Thymus (tissue), 11 donors: ENCODE results near the gene KATNAL1. TPM values are rescaled to one million over a fixed set of nuclear protein-coding genes. Genes with fewer than 3 reads are reported as not detected.
"Not testable (repeated sequence)": the region's sequence is repeated elsewhere in the genome, so short reads cannot be mapped to it uniquely, and the experiment has no call there.

Experiments
- DNase-seq, 9 donors: peaks; one replicate each; pipeline ENCODE4 v3.0.0-alpha.2; 2013; ENCODE audit warnings: low spot score in 9 of 9, low read depth in 6 of 9, missing footprints in 1 of 9
- H3K27ac ChIP-seq, 2 donors: one replicate each; pipeline ENCODE4 v1.5.1; 2013; ENCODE audit warnings: control low read depth in 1 of 2, low read depth in 1 of 2, low read length in 1 of 2, mild to moderate bottlenecking in 1 of 2, moderate library complexity in 1 of 2
- H3K27me3 ChIP-seq, 2 donors: one replicate each; pipeline ENCODE4 v1.5.1; 2013; ENCODE audit warnings: low read length in 1 of 2; ENCODE audit not compliant: control insufficient read depth in 2 of 2, insufficient read depth in 1 of 2
- H3K36me3 ChIP-seq, 2 donors: one replicate each; pipeline ENCODE4 v1.5.1; 2013; ENCODE audit warnings: low read length in 1 of 2, mild to moderate bottlenecking in 1 of 2, moderate library complexity in 1 of 2; ENCODE audit not compliant: control insufficient read depth in 2 of 2, insufficient read depth in 2 of 2
- H3K4me1 ChIP-seq, 2 donors: one replicate each; pipeline ENCODE4 v1.5.1; 2013; ENCODE audit warnings: low read length in 2 of 2; ENCODE audit not compliant: control insufficient read depth in 2 of 2, insufficient read depth in 2 of 2
- H3K4me3 ChIP-seq, 2 donors: one replicate each; pipeline ENCODE4 v1.5.1; 2013; ENCODE audit warnings: low read length in 2 of 2, control low read depth in 1 of 2, mild to moderate bottlenecking in 1 of 2
- H3K9me3 ChIP-seq, 2 donors: one replicate each; pipeline ENCODE4 v1.5.1; 2013; ENCODE audit warnings: low read length in 1 of 2, mild to moderate bottlenecking in 1 of 2; ENCODE audit not compliant: control insufficient read depth in 2 of 2, insufficient read depth in 1 of 2
- WGBS: extraction: QIAGEN DNeasy Blood & Tissue Kit; methylation state at CpG from one replicate; pipeline ENCODE4 v1.1.7; 2013; 5-methylcytosine and 5-hydroxymethylcytosine counted together
- polyA plus RNA-seq: library from polyadenylated mRNA; stranded (reverse); fragments of 200-250 nt; gene quantifications from one replicate; pipeline ENCODE4 v1.2.3, GENCODE V29; 2013
- total RNA-seq: library from RNA; stranded (reverse); fragments of 120-200 nt; gene quantifications from one replicate; pipeline ENCODE4 v1.2.4, GENCODE V29; 2013
- donor health status: healthy.

Gene KATNAL1
- total and polyA plus RNA-seq, 2 donors = 4.6 to 12.4 TPM

DNA sequence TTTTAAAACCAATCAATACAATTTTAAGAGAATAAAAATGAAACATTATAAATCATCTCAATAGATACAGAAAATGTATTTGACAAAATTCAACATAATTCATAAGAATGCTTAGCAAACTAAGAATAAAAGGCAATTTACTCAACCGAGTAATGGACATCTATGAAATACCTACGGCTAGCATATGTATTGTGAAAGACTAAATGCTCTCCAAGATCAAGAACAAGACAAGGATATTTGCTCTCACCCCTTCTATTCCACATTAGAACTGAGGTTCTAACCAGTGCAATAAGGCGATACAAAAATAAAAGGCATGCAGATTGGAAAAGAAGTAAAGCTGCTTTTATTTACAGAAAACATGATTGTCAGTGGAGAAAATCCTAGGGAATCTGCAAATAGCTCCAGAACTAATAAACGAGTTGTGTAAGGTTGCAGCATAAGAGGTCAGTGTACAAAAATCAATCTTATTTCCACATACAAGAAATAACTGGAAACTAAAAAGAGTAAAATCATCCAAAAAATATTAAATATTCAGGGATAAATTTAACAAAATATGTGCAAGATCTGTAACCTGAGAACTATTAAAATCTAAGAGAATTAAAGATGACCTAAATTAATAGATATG is 16.4 kb downstream of the KATNAL1 start:
- H3K27ac ChIP-seq = no peak overlapping the region
- 98% methylated on average over 4 of the region's 4 CpGs for WGBS

GRCh38 chr13:30289533-30289932 is 17.8 kb downstream of the KATNAL1 start:
- Histone ChIP-seq H3K36me3 (no peaks in the 10 kb centered on the region), H3K27ac (no peak overlapping the region), H3K27me3 (no peaks in the 10 kb centered on the region), H3K9me3 (no peaks in the 10 kb centered on the region), H3K4me1 (peaks cover 15 to 20% of the 10 kb centered on the region in 2 donors), H3K4me3 (no peak overlapping the region)
- no peak for DNase-seq

More for the DNA sequence above, 16.4 kb downstream of the KATNAL1 start:
- Histone ChIP-seq H3K4me3 (no peak overlapping the region), H3K9me3 (no peaks in the 10 kb centered on the region), H3K4me1 (peaks cover 17 to 22% of the 10 kb centered on the region in 2 donors), H3K27me3 (no peaks in the 10 kb centered on the region), H3K36me3 (no peaks in the 10 kb centered on the region)
- no peak for DNase-seq

DNA sequence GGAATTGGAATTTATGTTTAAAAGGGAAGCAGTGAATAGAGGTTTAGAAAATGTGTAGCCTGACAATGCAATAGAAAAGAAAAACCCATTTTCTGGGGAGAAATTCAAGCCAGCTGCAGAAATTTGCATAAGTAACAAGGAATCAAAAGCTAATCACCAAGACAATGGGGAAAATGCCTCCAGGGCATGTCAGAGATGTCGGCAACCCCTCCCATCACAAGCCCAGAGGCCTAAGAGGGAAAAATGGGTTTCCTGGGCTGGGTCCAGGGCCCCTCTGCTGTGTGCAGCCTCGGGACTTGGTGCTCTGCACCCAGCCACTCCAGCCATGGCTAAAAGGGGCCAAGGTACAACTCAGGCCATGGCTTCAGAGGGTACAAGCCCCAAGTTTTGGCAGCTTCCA is 21.3 kb downstream of the KATNAL1 start:
- not testable (repeated sequence) for H3K27ac ChIP-seq, H3K36me3 ChIP-seq, DNase-seq, H3K4me3 ChIP-seq, H3K4me1 ChIP-seq, H3K9me3 ChIP-seq, H3K27me3 ChIP-seq
- WGBS = 100% methylated on average over 2 of the region's 2 CpGs

GRCh38 chr13:30276178-30276577 is 31.2 kb downstream of the KATNAL1 start:
- peaks cover 13 to 17% of the 10 kb centered on the region in 2 donors for H3K36me3 ChIP-seq
- no peaks in the 10 kb centered on the region for H3K27me3 ChIP-seq
- no peaks in the 10 kb centered on the region for H3K9me3 ChIP-seq
- H3K4me1 ChIP-seq = no peaks in the 10 kb centered on the region
- no peak overlapping the region for H3K4me3 ChIP-seq
- H3K27ac ChIP-seq = no peak overlapping the region
- DNase-seq = peak in 1 of 9 donors; percentile 40
- 4% methylated on average over 1 of the region's 1 CpG for whole genome bisulfite sequencing

DNA sequence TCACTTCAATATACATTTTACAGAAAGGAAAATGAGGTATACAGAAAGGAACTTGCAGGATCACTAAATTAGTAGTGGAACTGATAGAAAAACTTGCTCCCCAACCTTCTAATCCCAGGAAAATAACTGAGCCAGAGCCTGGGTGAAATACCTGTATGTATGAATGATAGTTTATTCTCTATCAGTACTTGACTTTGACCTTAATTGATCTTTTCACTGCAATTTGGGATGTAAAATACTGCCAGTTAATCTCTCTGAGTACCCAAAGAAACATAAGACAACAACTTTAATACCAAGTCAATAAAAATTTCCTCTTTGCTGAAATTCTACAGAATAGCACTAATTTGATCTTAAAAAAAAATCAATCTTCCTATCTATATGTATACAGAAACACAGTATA is 33.3 kb downstream of the KATNAL1 start:
- no peaks in the 10 kb centered on the region for H3K4me1 ChIP-seq
- H3K36me3 ChIP-seq = peaks cover 7 to 16% of the 10 kb centered on the region in 2 donors

GRCh38 chr13:30270035-30270434 is 37.3 kb downstream of the KATNAL1 start:
- not testable (repeated sequence) for H3K4me3 ChIP-seq, H3K9me3 ChIP-seq, H3K4me1 ChIP-seq, H3K27ac ChIP-seq, H3K27me3 ChIP-seq, DNase-seq
- WGBS = 98% methylated on average over 26 of the region's 31 CpGs
- peaks cover 2 to 17% of the 10 kb centered on the region in 2 donors for H3K36me3 ChIP-seq

More for the DNA sequence above, 33.3 kb downstream of the KATNAL1 start:
- no peak for DNase-seq
- no peak overlapping the region for H3K27ac ChIP-seq
- H3K4me3 ChIP-seq = no peak overlapping the region
- no peaks in the 10 kb centered on the region for H3K9me3 ChIP-seq
- no peaks in the 10 kb centered on the region for H3K27me3 ChIP-seq

DNA sequence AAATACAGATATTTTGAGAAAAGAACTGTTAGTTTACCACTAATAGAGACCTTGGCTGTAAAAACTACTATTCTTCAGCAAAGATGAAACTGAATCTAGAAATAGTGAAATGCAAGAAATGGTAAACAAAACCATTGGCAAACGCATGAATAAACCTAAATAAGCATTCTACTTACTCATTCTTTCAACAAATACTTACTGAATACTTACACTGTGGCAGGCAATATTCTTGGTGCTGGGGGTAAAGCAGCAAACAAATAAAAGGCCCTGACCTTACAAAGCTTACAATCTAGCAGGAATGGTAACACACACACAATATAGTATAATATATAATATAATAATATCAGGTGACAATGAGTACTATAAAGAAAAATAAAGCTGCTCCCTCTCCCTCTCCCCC is 38.7 kb downstream of the KATNAL1 start:
- no peaks in the 10 kb centered on the region for H3K4me1 ChIP-seq
- H3K27me3 ChIP-seq = no peaks in the 10 kb centered on the region
- no peaks in the 10 kb centered on the region for H3K9me3 ChIP-seq
- H3K4me3 ChIP-seq = no peak overlapping the region
- WGBS = 88% methylated on average over 1 of the region's 1 CpG
- H3K27ac ChIP-seq = no peak overlapping the region
- H3K36me3 ChIP-seq = peaks cover 0 to 13% of the 10 kb centered on the region in 2 donors
- no peak for DNase-seq

DNA sequence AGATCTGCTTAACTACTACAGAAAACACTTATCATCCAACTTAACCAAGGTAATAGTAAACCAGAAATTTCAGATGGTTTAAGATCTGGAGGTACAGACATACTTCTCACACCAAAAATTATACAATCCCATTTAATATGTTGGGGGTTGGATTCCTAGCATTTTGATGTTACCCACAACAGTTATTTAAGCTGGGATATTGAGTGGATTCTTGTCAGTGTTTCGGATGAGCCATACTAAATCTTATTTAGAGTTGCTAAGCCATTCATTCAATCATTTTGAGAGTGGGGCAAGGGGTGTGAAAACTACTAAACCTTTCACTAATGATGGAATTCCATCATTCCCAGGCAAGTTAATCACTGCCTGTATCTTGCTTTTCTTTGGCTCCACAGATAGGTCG is 40.6 kb downstream of the KATNAL1 start:
- Histone ChIP-seq H3K9me3 (no peaks in the 10 kb centered on the region), H3K4me1 (no peaks in the 10 kb centered on the region)

DNA sequence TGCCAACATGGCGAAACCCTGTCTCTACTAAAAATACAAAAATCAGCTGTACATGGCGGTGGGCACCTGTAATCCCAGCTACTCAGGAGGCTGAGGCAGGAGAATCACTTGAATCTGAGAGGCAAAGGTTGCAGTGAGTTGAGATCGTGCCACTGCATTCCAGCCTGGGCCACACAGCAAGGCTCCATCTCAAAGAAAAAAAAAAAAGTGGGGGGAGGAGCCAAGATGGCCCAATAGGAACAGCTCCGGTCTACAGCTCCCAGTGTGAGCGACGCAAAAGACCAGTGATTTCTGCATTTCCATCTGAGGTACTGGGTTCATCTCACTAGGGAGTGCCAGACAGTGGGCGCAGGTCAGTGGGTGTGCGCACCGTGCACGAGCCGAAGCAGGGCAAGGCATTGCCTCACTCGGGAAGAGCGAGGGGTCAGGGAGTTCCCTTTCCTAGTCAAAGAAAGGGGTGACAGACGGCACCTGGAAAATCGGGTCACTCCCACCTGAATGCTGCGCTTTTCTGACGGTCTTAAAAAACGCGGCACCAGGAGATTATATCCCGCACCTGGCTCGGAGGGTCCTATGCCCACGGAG is 48.1 kb downstream of the KATNAL1 start:
- H3K4me1 ChIP-seq = peaks cover 0 to 11% of the 10 kb centered on the region in 2 donors
- peaks cover 7 to 13% of the 10 kb centered on the region in 2 donors for H3K36me3 ChIP-seq
- H3K27ac ChIP-seq, H3K27me3 ChIP-seq, H3K4me3 ChIP-seq, DNase-seq, H3K9me3 ChIP-seq: not testable (repeated sequence)
- 95% methylated on average over 22 of the region's 22 CpGs for WGBS

More for the DNA sequence above, 40.6 kb downstream of the KATNAL1 start:
- 98% methylated on average over 2 of the region's 2 CpGs for WGBS
- Histone ChIP-seq H3K36me3 (peaks cover 0 to 10% of the 10 kb centered on the region in 2 donors), H3K4me3 (no peak overlapping the region), H3K27me3 (no peaks in the 10 kb centered on the region), H3K27ac (no peak overlapping the region)
- no peak for DNase-seq
